D341Med (cell line): ENCODE data around the gene SERP2.

Experiments
- DNase-seq: peaks from one replicate; pipeline ENCODE4 v3.0.0; 2012; ENCODE audit warnings: low spot score

The SERP2 gene

DNA sequence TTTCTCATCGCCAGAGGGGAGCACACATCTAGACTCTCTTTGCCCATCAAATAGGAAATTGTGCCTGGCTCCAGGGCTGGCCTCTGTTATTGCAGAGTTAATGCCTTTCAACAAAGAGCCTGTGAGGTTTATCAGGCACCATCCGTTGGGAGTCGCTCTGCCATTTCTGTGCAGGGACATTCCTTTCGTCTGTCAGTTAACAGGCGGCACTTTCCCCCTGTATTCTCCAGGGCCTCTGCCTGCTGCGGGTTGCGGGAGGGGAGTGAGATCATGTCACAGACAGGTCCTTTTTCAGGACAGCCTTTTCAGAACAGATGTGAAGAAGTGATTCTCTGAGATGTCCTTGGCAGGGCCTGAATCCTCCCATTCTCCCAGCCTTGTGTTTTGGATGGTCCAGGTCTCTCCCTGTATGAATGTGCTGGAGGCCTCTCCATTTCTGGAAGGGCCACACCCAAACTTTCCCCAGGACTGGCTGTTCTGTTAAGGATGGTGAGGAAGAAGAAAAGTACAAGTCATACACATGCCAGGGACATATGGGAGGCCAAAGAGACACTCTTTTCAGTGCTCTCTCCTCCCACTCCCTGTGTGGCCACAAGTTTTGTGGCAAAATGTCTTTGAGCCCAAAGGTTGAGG lies 14.9 kb downstream of the SERP2 start:
- DNase-seq, result no peak

DNA sequence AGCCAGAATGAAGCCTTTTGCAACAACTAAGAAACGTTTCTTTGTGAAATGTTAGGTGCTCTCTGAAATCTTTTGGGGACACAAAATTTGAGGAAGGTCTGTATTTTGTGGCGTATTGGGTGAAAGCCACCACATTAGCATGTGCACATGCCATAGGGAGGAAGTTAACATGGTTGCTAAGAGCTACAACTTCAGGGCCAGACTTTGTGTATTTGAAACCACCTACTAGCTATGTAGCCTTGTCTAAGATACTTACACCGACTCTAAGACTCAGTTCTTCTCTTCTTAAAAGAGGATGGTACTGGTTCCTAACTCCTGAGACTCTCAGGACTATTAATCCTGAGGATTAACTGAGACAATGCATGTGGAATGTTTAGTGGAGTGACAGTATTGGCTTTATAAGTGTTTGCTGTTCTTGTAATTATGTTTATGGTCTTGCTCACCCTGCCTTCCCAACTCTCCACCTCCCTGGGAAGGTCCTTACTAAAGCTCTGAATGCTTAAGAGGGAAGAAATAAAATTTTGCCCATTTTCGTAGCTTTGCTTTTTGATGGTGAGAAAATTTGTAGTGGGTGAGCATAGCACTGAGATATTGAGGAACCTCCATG lies 15.5 kb downstream of the SERP2 start:
- DNase-seq, result no peak

DNA sequence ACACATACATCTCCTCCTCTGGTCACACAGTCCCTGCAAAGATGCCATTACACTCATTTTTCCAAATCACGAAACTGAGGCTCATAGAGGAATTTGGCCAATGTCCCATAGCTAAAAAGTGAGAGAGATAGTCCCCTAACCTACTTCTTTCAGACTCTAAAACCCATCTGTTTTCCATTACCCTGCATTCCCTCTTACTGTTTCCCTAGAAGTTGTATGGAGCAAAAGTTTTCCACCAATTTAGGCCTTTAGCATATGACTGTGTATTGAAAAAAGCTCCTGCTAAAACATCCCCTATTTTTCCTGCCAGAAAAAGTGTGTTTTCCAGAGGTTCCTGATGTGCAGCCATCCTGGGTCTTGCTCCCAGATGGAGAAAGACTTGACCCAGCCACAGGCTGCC lies 16.3 kb downstream of the SERP2 start:
- no peak for DNase-seq

DNA sequence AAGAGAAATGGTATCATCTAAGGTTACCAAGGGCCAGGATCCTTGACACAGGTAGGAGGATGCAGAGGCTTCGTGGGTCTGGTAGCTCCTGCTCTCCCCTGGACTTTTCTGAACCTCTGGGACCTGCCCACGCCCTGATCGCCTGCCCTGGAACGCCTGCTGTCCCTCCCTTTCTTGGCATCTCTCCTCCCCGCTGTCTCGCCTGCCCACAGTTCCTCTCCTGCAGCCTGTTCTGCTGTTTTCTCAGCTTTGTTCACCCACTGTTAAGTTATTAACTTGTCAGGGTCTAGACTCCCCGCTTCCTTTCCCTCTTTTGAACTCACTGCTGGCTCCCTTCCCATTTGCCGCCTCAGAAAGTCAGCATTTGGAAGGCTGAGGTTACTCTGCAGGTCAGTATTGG lies 19.8 kb downstream of the SERP2 start:
- DNase-seq, result no peak

DNA sequence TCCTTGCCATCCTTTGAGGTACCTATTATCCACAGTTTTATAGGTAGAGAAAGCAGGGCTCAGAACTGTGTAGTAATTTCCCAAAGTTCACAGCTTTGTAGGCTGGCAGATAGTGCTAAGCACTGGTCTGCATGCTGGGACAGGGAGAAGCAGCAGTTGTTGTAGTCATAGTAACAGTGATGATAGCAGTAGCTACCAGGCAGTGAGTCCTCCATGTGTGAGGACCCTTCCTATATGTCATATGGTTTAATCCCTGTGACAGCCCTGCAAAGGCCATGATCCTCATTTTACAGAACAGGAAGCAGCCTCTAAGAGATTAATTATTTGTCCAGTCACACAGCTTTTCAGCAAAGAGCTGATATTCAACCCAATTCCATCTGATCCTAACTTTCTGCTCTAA lies 21.0 kb downstream of the SERP2 start:
- DNase-seq, result no peak

DNA sequence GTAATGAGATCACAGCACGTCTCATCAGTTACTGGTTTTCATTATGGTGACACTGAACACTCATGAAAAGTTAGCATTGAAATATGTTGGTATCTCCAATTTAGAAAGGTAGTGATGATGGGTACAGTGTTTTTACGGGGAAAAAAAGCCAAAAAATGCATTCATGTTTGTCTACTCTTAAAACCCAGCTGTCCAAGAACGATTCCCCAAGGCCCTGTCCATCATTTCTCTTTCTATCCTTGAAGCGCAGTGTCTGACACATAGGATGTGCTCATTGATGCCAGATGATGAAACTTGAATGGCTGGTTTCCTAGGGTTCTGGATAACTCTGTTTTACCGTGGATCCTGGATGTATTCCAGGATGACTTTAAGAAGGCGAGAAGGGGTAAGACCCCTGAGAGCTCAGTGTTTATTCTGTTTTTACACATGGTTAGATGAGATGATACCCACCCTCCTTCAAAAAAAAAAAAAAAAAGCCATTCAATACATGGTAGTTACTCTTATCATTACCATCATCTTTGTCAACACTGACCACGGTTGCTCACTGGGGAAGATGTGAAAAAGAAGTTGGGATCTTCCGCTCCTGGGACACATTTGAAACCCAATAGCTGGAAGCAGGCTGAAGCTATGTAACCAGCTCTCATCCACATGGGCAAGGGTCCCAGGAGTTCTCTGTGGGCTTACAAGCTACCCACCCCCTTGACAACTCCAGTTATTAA lies 22.5 kb downstream of the SERP2 start:
- no peak for DNase-seq

DNA sequence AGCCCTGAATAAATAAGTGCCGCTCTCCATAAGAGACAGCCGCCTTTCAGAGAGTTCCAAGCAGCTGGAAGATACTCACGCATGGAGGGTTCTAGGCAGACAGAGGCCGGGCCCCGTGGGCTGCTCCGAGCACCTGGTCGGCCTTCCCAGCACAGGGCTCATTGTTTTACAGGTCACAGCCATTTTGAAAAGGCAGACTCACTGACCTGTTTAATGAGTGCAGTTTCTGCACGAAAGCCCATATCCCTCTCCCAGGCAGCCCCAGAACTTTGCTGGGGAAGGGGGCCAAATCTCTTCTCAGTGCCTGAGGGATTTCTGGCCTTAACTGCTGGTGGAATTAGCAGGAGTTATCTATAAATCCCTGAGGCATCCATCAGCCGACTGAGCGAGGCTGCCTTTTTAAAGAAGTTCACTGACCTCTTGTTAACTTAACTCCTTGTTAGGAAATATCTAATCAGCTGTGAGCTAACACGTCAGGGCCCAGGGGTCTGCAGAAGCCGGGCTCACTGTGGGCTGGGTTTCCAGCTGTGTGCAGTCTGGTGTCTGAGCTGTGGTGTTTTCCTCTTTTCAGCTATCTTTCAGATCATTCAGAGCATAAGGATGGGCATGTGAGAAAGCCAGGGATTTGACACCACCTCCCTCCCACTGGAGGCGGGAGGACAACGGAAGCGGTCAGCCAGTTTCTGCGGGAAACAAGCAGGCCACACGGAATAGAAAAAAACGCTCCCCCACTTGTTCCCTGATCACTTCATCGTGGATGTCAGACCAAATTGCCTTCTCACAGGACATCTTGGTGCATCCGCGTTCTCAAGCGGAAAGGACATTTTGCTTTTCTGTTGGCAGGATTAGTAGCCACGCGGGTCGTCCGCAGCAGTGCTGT lies 23.3 kb downstream of the SERP2 start:
- peak; percentile 55 for DNase-seq

DNA sequence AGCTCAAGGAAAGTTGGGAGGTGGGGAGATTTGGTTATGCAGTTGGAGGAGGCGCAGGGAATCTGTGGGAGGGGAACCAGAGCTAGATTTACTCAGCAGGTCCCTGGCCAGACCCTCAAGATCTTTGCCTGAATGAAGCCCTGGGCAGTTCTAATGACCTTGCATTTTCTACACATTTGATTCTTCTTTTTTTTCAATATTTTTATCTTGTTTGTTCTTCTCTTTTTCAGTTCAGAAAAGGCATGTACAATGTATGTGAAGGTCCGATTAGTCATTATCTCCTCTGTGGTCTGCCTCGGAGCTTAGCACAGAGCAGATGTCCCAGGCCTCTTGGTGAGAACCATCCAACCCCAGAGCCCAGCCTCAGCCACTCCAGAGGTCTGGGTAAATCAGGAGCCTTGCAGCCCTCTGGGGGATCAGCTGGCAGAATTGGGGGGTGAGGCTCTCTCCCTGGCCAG lies 24.2 kb downstream of the SERP2 start:
- DNase-seq, result no peak

DNA sequence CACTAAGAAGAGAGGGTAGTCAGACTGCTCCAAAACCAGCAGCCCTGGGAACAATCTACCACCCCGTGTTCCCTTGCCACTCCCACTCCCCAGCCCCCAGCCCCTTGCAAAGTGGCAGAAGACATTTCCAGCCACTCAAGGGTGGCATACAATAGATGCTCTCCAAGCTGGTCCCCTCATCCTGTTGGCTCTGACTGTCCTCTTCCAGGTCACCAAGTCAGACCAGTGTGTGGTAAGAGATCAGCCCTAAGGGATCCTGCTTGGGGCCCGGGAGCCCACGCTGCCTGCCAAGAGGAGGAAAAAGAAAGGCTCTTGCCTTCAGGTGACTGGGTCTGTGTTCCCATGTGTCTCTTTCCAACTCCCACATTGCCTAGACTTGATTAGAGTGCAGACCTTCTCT lies 25.0 kb downstream of the SERP2 start:
- DNase-seq, result no peak

DNA sequence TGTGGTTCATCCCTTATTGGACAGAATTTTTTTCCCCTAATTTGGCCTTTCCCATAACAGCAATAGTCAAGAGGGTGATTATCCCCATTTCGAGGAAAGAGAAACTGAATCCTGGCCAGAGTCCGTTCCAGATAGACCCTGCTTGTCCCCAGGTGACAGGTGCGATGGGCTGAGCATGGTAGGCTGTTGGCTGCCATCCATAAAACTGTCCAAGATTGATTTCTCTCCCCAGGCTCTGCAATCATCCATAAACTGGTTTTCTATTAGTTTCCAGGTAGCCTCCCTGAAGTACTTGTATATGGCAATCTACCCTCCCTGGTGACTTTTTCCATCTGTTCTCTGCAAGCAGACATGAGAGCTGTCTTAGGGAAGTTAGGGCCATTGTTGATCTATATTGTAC lies 25.4 kb downstream of the SERP2 start:
- DNase-seq, result no peak

DNA sequence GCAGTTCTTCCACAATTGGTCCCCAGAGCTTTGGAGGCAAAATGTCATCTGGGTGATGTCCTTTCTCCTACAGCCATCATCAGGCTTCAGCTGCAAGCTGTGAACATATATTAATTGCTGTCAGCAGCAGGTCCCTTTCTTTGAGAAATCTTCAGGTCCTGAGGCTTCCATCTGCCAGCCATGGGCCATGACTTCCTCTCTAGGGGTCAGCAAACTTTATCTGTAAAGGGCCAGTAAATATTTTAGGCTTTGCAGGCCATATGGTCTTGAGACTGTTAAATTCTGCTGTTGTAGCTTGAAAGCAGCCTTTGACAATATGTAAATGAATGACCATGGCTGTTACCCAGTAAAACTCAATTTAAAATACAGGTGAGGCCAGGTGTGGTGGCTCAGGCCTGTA lies 27.1 kb downstream of the SERP2 start:
- DNase-seq, result no peak

DNA sequence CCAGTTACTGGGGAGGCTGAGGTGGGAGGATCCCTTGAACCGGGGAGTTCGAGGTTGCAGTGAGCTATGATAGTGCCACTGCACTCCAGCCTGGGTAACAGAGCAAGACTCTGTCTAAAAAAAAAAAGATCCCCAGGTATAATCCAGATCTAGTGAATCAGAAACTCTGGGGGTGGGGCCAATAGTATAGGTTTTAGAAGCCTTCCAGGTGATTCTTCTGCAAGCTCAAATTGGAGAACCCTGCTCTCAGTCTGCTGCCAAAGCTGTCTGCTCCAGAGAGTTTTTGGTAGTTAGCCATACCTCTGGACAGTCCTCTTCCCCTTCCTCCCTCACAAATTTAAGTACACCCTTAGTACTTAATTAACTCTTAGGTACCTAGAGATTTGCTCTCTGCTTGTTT lies 28.0 kb downstream of the SERP2 start:
- no peak for DNase-seq

DNA sequence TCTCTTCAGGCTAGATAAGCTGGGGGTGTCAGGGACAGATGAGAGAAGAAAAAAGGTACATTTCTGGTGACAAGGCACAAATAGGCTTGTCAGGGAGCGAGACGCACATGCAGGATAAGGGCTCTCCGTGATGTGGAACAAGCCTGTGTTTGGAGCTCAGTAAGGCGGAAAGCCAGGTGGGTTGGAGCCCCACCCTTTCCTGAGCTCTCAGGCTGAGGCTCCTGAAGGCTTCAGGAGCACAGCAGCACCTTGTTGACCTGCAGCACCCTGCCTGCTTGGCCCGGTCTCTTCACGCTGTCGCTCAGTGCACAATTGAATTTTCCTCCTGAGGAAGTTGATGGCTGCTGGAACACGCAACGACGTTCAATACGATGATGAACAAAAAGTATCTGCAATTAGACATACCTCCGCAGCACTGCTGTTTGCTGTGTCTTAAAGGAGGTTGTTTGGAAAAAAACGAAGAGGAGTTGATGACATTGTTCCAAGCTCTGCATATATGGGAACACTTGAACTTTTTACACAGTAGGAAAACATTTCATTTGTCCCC lies 29.3 kb downstream of the SERP2 start:
- no peak for DNase-seq

DNA sequence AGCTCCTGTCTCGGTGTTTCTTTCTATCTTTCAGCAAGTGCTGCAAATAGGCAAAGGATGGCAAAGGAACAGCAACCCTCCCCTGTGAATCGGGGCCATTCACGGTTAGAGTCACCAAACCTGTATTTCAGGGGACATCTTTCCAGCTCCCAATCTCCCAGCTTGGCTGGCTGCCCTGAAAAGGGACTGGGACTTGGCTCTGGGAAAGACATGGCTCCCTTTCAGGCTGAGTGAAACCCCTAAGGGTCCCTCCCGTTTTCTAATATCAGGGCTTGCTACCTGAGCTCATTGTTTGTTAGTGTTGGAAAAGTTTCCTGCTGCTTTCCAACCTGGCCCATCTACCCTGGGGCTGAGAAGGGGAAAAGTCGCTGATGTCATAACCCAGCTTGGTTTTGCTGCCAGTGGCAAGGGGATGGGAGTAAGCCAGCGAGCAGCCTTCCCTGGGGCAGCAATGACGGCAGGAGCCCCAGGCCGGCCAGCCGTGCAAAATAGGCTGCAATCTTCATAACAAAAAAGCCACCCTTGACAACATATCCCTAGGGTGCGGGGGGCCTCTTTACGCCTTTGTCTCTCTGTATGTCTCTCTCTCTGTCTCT lies 29.9 kb downstream of the SERP2 start:
- no peak for DNase-seq

DNA sequence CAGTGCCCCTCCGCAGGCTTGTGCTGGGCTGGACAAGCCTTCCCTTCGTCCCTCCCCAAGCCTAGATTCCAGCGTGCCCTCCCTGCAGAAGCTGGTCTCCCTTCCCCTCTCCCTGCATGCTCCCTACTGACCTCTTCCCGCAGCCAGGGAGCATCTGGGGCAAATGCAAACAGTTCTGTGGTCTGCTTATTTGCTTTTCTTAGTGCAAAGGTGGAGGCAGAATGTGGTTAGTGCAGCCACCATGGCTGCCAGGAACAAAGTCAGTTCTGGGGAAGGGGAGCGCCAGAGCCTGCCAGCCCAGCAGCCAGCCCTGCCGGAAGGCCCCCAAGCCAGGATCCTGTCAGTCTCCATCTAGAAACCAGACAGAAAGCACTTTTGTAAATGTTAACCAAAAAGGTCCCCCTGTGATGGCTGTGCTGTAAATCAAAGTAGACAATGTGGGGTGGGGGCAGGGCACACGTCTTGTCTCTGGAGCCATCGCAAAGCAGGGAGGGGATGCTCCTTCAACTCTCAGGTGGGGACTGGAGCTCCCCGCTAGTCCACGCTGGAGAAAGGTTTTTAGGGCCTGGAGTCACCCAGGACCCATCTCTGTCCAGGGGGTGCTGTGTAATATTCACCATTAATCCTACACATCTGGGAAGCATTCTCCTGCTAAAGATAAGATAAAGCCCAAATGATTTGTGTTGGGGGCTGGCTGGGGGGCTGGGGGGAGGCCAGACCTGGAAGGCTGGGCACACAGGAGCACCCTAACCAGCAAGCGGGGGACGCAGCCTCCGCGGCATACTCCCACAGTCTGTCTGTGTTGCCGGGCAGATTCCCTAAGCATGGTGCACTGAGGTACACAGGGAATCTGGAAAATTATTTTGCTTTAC lies 30.9 kb downstream of the SERP2 start:
- no peak for DNase-seq

DNA sequence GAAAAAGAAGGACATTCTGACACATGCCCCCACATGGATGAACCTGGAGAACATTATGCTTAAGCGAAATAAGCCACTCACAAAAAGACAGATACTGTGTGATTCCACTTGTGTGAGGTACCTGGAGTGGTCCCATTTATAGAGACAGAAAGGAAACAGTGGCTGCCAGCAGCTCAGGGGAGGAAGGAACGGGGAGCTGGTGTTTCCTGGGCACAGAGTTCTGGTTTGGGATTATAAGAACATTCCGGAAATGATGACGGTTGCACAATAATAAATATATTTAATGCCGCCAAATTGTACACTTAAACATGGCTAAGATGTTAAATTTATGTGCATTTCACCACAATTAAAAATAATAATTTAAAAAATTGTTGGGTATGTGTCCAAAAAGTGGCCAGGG lies 33.0 kb downstream of the SERP2 start:
- no peak for DNase-seq

DNA sequence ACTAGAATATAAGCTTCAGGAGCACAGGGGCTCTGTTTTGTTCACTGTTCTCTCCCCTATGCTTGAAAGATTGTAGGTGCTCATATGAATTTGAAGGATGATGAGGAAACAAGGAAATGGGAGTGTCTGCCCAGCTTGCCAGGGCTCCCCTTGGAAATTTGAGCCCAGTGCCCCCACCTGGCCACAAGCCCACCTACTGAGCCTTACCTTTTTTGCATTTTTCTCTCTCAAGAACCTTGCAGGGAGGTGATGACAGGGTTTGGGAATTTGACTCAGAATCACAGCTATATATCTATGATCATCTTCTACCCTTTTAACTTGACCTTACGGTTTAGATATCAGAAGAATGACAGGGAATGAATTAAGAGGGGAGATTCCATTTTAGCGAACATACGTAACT lies 33.8 kb downstream of the SERP2 start:
- DNase-seq, result no peak

DNA sequence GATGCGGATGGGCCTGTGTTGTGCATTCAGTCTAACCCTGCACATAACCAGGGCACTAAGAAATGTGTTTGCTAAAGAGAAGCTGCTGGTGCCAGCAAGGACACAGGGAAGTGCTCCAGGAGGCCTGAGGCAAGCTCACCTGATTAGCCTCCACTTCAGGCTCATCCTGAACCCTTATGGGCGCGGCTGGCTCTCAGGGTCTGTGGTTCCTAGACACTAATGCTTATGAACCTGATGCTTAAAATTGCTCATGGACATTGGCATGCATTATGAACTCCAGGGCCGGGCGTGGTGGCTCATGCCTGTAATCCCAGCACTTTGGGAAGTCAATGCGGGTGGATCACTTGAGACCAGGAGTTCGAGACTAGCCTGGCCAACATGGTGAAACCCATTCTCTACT lies 34.3 kb downstream of the SERP2 start:
- DNase-seq, result no peak

DNA sequence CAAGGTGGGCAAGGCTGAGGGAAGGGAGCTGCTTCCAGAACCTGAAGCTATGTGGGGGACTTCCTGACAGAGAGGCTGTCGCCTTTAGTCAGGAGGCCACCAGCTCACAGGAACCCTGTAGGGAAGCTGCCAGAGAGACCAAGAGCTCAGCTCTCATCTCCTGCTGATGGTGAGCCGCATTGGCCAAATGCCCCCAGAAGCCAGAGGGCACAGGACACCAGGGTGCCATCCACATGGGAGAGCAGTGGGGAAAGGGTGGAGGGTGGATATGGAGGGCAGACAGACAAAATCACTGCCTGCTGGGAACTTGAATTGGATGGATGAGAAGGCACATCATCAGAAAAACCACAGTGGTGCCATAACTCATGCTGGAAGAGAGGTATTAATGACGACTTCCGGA lies 36.0 kb downstream of the SERP2 start:
- DNase-seq, result no peak

DNA sequence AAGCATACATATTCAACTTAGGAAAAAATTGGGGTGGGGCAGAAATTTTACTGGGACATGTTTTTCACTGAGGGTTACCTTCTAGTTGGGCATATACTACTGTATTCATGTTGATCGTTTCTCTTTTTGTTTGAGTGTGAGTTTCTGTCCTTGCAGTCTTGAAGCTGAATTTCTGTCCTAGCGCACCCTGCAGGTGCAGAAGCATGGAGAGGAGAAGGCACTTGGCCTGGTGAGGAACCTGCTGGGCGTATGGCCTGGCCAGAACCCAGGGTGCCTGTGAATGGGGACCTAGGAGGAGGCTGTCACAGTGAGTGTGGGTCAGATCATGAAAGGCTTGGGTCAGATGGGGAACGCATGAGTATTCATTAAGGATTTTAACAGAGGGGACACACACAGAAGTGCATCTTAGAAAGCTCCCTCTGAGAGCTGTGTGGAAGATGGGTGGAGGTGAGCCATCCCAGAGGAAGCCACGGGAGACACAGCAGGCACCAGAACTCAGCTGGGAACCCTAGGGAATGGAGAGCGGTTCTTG lies 36.8 kb downstream of the SERP2 start:
- DNase-seq, result no peak

DNA sequence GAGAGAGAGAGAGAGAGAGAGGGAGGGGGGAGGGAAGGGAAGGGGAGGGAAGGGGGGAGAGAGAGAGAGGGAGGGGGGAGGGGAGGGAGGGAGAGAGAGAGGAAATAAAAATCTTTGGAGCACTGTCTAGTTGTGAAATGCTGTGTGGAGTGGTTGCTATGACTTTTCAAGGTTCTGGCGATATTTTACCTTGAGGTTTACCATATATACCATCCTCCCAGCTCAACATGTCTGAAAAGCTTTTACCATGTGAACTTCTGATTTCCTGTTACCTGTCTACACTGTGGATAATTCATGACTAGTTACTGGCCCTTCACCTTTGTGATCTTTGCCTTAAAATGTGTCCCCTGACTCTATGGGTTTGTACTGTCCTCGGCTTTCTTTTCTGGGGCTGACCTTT lies 38.2 kb downstream of the SERP2 start:
- DNase-seq, result no peak
